Osteocyte (in vitro differentiated cells): ENCODE results near the gene PPEF1. TPM values are rescaled to one million over a fixed set of nuclear protein-coding genes. Genes with fewer than 3 reads are reported as not detected.
A peak's percentile ranks its signal among the peaks of the same experiment; 100 is the strongest.

Source experiments
- DNase-seq: peaks from one replicate; pipeline ENCODE4 v3.0.0; 2021; ENCODE audit warnings: mixed read lengths; ENCODE audit not compliant: unreplicated experiment; ENCODE audit errors: extremely low spot score
- H3K27ac Mint-ChIP-seq: one replicate; pipeline ENCODE4 v1.8.0; 2021; ENCODE audit warnings: mild to moderate bottlenecking, mixed read lengths; ENCODE audit not compliant: unreplicated experiment
- H3K27me3 Mint-ChIP-seq: one replicate; pipeline ENCODE4 v1.8.0; 2021; ENCODE audit warnings: mixed read lengths; ENCODE audit not compliant: unreplicated experiment
- H3K36me3 Mint-ChIP-seq: one replicate; pipeline ENCODE4 v1.8.0; 2021; ENCODE audit warnings: mixed read lengths; ENCODE audit not compliant: unreplicated experiment
- H3K4me1 Mint-ChIP-seq: one replicate; pipeline ENCODE4 v1.8.0; 2021; ENCODE audit warnings: mixed read lengths; ENCODE audit not compliant: unreplicated experiment
- H3K4me3 Mint-ChIP-seq: one replicate; pipeline ENCODE4 v1.8.0; 2021; ENCODE audit warnings: mild to moderate bottlenecking, moderate library complexity, mixed read lengths; ENCODE audit not compliant: unreplicated experiment
- H3K9me3 Mint-ChIP-seq: one replicate; pipeline ENCODE4 v1.8.0; 2021; ENCODE audit warnings: mixed read lengths; ENCODE audit not compliant: unreplicated experiment
- CTCF ChIP-seq: fragments of 200-600 bp; sonication (generic); IDR thresholded peaks from 2 replicates; pipeline ENCODE4 v1.5.0; 2021; ENCODE audit warnings: antibody characterized with exemption, mild to moderate bottlenecking, moderate library complexity
- total RNA-seq: library from RNA; stranded (reverse); gene quantifications from 2 replicates; pipeline ENCODE4 v1.2.1, GENCODE V29; 2021

The PPEF1 gene
- total RNA-seq, 1 donor from 2014 or later: 1.2 TPM

GRCh38 chrX:18861511-18861910 lies 154.1 kb downstream of the PPEF1 start:
- Mint-ChIP-seq H3K27me3 (no peaks in the 10 kb centered on the region), H3K9me3 (peaks cover 13% of the 10 kb centered on the region), H3K4me3 (no peak overlapping the region), H3K36me3 (no peaks in the 10 kb centered on the region), H3K4me1 (peaks cover 3% of the 10 kb centered on the region), H3K27ac (no peak overlapping the region)
- no peak for TF ChIP-seq CTCF
- no peak for DNase-seq

GRCh38 chrX:18864390-18864920 lies 157.0 kb downstream of the PPEF1 start:
- H3K27ac Mint-ChIP-seq: no peak overlapping the region
- no peak for TF ChIP-seq CTCF
- H3K36me3 Mint-ChIP-seq: no peaks in the 10 kb centered on the region
- H3K4me1 Mint-ChIP-seq: no peaks in the 10 kb centered on the region
- H3K4me3 Mint-ChIP-seq: no peak overlapping the region
- no peaks in the 10 kb centered on the region for H3K27me3 Mint-ChIP-seq
- peaks cover 13% of the 10 kb centered on the region for H3K9me3 Mint-ChIP-seq
- no peak for DNase-seq

GRCh38 chrX:18871161-18871890 lies 163.9 kb downstream of the PPEF1 start:
- no peaks in the 10 kb centered on the region for H3K36me3 Mint-ChIP-seq
- no peaks in the 10 kb centered on the region for H3K27me3 Mint-ChIP-seq
- no peak for TF ChIP-seq CTCF
- no peak for DNase-seq
- peaks cover 12% of the 10 kb centered on the region for H3K9me3 Mint-ChIP-seq
- no peak overlapping the region for H3K4me3 Mint-ChIP-seq
- peaks cover 20% of the 10 kb centered on the region for H3K4me1 Mint-ChIP-seq
- peak overlapping the region; percentile 32 for H3K27ac Mint-ChIP-seq

GRCh38 chrX:18871970-18872369 lies 164.5 kb downstream of the PPEF1 start:
- H3K27ac Mint-ChIP-seq: no peak overlapping the region
- no peak for TF ChIP-seq CTCF
- no peak overlapping the region for H3K4me3 Mint-ChIP-seq
- no peak for DNase-seq
- no peaks in the 10 kb centered on the region for H3K36me3 Mint-ChIP-seq
- H3K27me3 Mint-ChIP-seq: no peaks in the 10 kb centered on the region
- H3K4me1 Mint-ChIP-seq: peaks cover 20% of the 10 kb centered on the region
- peaks cover 12% of the 10 kb centered on the region for H3K9me3 Mint-ChIP-seq

- Mint-ChIP-seq H3K27ac (peak overlapping the region; percentile 97), H3K9me3 (peaks cover 12% of the 10 kb centered on the region), H3K4me1 (peaks cover 20% of the 10 kb centered on the region), H3K36me3 (no peaks in the 10 kb centered on the region), H3K27me3 (no peaks in the 10 kb centered on the region), H3K4me3 (no peak overlapping the region)
- no peak for TF ChIP-seq CTCF
- DNase-seq: no peak
Observed at GRCh38 chrX:18872621-18873020, 165.2 kb downstream of the PPEF1 start.
